ENCODE data around the gene TUBGCP6. TPM values are rescaled to one million over a fixed set of nuclear protein-coding genes. Genes with fewer than 3 reads are reported as not detected.

TUBGCP6 gene
- total RNA-seq, 2 donors from 2014 or later: 26.3 to 31.6 TPM

GRCh38 chr22:50269573-50269969 lies 24.7 kb upstream of the TUBGCP6 start:
- intact Hi-C loops (cut with DNase I, micrococcal nuclease): no loop called here
- ATAC-seq: no peak
- no peak for DNase-seq

- peak in 1 of 2 donors; percentile 50 for DNase-seq
- peak; percentile 24 for ATAC-seq
- intact Hi-C loops (cut with DNase I, micrococcal nuclease): no loop called here
Measured at GRCh38 chr22:50268655-50269113, 23.9 kb upstream of the TUBGCP6 start.

GRCh38 chr22:50267591-50268390 lies 23.0 kb upstream of the TUBGCP6 start:
- intact Hi-C loops (cut with DNase I, micrococcal nuclease): no loop called here
- DNase-seq: peak; percentile 55 to 63
- peak; percentile 61 for ATAC-seq

GRCh38 chr22:50266994-50267393 lies 22.2 kb upstream of the TUBGCP6 start:
- DNase-seq (no peak), ATAC-seq (no peak)
- intact Hi-C loops (cut with DNase I, micrococcal nuclease): no loop called here

- intact Hi-C loops (cut with DNase I, micrococcal nuclease): no loop called here
- no peak for DNase-seq
- ATAC-seq: no peak
Measured at GRCh38 chr22:50264946-50265669, 20.3 kb upstream of the TUBGCP6 start.

GRCh38 chr22:50264104-50264745 lies 19.4 kb upstream of the TUBGCP6 start:
- DNase-seq (no peak), ATAC-seq (no peak)
- intact Hi-C loops (cut with DNase I, micrococcal nuclease): no loop called here

- intact Hi-C loops (cut with DNase I, micrococcal nuclease): no loop called here
- DNase-seq (no peak), ATAC-seq (no peak)
Measured at GRCh38 chr22:50262973-50263617, 18.3 kb upstream of the TUBGCP6 start.

- DNase-seq: no peak
- intact Hi-C loops (cut with DNase I, micrococcal nuclease): no loop called here
- no peak for ATAC-seq
Measured at GRCh38 chr22:50262460-50262911, 17.7 kb upstream of the TUBGCP6 start.

GRCh38 chr22:50261615-50262459 lies 17.0 kb upstream of the TUBGCP6 start, which contains the start of gene MAPK12:
Gene MAPK12 (minus strand): TSS chr22:50261683. CDS start chr22:50261509, 174 bp downstream.
- ATAC-seq (no peak), DNase-seq (no peak)
- intact Hi-C loops (cut with DNase I, micrococcal nuclease): no loop called here

- ATAC-seq: peak; percentile 21
- intact Hi-C loops (cut with DNase I, micrococcal nuclease): no loop called here
- DNase-seq: no peak
Measured at GRCh38 chr22:50260801-50261614, 16.2 kb upstream of the TUBGCP6 start.

GRCh38 chr22:50260434-50260800 lies 15.6 kb upstream of the TUBGCP6 start:
- DNase-seq: no peak
- no peak for ATAC-seq
- intact Hi-C loops (cut with DNase I, micrococcal nuclease): no loop called here

- no peak for DNase-seq
- intact Hi-C loops (cut with DNase I, micrococcal nuclease): no loop called here
- ATAC-seq: no peak
Measured at GRCh38 chr22:50259302-50259701, 14.5 kb upstream of the TUBGCP6 start.

GRCh38 chr22:50258361-50259292 lies 13.8 kb upstream of the TUBGCP6 start:
- DNase-seq (no peak), ATAC-seq (no peak)
- intact Hi-C loops (cut with DNase I, micrococcal nuclease): no loop called here

GRCh38 chr22:50257451-50258360 lies 12.9 kb upstream of the TUBGCP6 start:
- intact Hi-C loops (cut with DNase I, micrococcal nuclease): no loop called here
- ATAC-seq (peak; percentile 44), DNase-seq (no peak)

GRCh38 chr22:50257041-50257440 lies 12.2 kb upstream of the TUBGCP6 start:
- ATAC-seq (no peak), DNase-seq (no peak)
- intact Hi-C loops (cut with DNase I, micrococcal nuclease): no loop called here
